ENCODE data around the gene PGA5. TPM values are rescaled to one million over a fixed set of nuclear protein-coding genes. Genes with fewer than 3 reads are reported as not detected.

Gene PGA5
- total RNA-seq, 6 experiments from 2014 or later, result not detected

GRCh38 chr11:61275191-61275590, 34.2 kb downstream of the PGA5 start:
- Mint-ChIP-seq H3K36me3 (ENCODE audit: low read depth) (no peaks in the 10 kb centered on the region), H3K4me3 (no peak overlapping the region), H3K4me1 (ENCODE audit: low read depth) (peaks cover 12% of the 10 kb centered on the region), H3K9me3 (no peaks in the 10 kb centered on the region), H3K27ac (no peak overlapping the region), H3K27me3 (ENCODE audit: insufficient read depth) (no peaks in the 10 kb centered on the region; the same call in 1 of the 2 replicates)
- TF ChIP-seq CTCF (IDR thresholded peaks at IDR 0.05), result no peak
- DNase-seq, result no peak

- no peak overlapping the region for H3K4me3 Mint-ChIP-seq
- no peaks in the 10 kb centered on the region for H3K9me3 Mint-ChIP-seq
- H3K36me3 Mint-ChIP-seq (ENCODE audit: low read depth), result no peaks in the 10 kb centered on the region
- DNase-seq, result no peak
- TF ChIP-seq CTCF (IDR thresholded peaks at IDR 0.05), result no peak
- H3K4me1 Mint-ChIP-seq (ENCODE audit: low read depth), result peaks cover 11% of the 10 kb centered on the region; the same call in 1 of the 2 replicates
- H3K27ac Mint-ChIP-seq, result no peak overlapping the region
- H3K27me3 Mint-ChIP-seq (ENCODE audit: insufficient read depth), result no peaks in the 10 kb centered on the region; the same call in 1 of the 2 replicates
These were observed 36.4 kb downstream of the PGA5 start for GRCh38 chr11:61277186-61278000.

- peaks cover 11% of the 10 kb centered on the region; the same call in 1 of the 2 replicates for H3K4me1 Mint-ChIP-seq (ENCODE audit: low read depth)
- peaks cover under 1% of the 10 kb centered on the region for H3K27me3 Mint-ChIP-seq (ENCODE audit: insufficient read depth)
- H3K9me3 Mint-ChIP-seq, result no peaks in the 10 kb centered on the region
- H3K36me3 Mint-ChIP-seq (ENCODE audit: low read depth), result no peaks in the 10 kb centered on the region
- DNase-seq, result no peak
- no peak overlapping the region for H3K27ac Mint-ChIP-seq
- H3K4me3 Mint-ChIP-seq, result no peak overlapping the region
- no peak for TF ChIP-seq CTCF (IDR thresholded peaks at IDR 0.05)
These were observed 37.1 kb downstream of the PGA5 start for GRCh38 chr11:61278001-61278470.

- Mint-ChIP-seq H3K36me3 (ENCODE audit: low read depth) (no peaks in the 10 kb centered on the region), H3K4me3 (no peak overlapping the region), H3K27me3 (ENCODE audit: insufficient read depth) (peaks cover 4% of the 10 kb centered on the region)
These were observed 39.1 kb downstream of the PGA5 start for GRCh38 chr11:61279934-61280659.

More at GRCh38 chr11:61279934-61280659, 39.1 kb downstream of the PGA5 start:
- Mint-ChIP-seq H3K27ac (no peak overlapping the region), H3K9me3 (no peaks in the 10 kb centered on the region), H3K4me1 (ENCODE audit: low read depth) (peaks cover 6% of the 10 kb centered on the region; the same call in 1 of the 2 replicates)
- peak; percentile 15; the same call in 1 of the 2 replicates for TF ChIP-seq CTCF (IDR thresholded peaks at IDR 0.05)
- no peak for DNase-seq

Data from HFFc6 (cell line).